Fibroblast of gingiva (primary cell): ENCODE data around the gene FNIP2.
"Not testable (repeated sequence)": the region's sequence is repeated elsewhere in the genome, so short reads cannot be mapped to it uniquely, and the experiment has no call there.

Experiments used
- DNase-seq: peaks from one replicate; pipeline ENCODE4 v3.0.0-alpha.2; 2011; ENCODE audit warnings: low read depth

Gene FNIP2

DNA sequence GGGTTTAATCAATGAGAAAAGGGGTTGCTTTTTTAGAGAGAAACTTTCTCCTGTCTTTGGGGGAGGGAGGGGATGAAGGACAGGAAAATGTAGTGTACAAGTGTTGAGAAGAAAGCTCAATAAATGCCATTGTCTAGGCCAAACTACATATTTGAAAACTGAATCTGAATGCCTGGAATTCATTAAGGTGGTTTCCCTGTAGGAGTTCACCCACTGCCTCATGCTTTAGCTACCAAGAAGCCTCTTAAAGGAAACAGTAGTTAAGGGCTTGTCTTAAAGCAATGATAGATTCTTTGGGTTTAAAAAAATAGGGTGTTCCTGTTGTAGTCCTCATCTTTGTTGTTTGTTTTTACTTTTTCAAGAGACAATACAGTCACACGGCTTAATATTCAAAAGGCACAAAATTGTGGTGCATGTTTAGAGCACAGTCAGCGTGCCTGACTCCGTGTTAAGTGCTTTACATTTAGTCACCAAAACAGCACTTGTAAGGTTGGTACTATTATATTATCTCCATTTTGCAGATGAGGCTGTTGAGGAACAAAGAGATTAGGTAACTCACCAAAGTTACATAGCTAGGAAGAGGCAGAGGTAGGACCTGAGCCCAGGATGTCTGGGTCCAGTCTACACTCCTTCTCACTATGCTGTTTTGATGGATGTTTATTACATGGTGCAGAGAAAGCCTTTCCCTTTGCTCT lies 46.0 kb downstream of the FNIP2 start:
- no peak for DNase-seq

DNA sequence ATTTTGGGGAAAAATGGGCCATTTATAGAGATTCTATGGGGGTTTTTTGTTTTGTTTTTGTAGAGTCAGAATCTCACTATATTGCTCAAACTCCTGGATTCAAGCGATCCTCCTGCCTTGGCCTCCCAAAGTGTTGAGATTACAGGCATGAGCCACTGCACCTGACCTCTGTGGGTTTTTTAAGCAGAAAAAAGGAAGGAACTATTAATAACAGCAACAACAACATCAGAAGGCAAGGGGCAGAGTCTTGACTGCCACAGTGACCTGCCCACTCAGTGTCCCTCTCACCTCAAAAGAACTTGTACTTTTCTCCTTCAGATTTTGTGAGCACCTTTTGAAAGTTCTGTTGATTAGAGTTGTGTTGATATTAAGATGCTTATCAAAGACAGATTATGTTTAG lies 48.1 kb downstream of the FNIP2 start:
- DNase-seq, result no peak

DNA sequence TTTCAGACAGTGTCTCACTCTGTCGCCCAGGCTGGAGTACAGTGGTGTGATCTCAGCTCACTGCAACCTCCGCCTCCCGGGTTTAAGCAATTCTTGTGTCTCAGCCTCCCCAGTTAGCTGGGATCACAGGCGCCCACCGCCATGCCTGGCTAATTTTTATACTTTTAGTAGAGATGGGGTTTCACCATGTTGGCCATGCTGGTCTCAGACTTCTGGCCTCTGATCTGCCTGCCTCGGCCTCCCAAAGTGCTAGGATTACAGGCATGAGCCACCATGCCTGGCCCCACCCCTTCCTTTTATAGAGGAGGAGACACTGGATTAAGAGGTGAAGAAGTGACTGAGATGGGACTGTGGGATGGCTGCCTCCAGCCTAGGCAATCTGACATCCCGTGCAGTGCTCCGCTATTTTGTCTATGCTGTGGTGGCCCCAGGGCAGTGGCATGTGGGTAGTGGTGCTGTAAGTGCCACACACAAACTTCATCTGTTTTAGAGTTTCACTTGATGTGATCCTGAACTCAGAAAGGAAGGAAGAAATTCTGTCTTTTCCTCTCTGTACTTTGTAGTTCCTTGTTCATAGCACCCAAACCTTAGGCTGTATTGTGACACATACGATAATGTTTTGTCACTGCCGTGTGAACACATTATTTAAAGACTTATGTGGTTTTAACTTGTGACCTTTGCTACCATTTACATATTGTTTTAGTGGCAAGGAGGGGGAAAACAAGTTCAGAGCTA lies 48.9 kb downstream of the FNIP2 start:
- no peak for DNase-seq

DNA sequence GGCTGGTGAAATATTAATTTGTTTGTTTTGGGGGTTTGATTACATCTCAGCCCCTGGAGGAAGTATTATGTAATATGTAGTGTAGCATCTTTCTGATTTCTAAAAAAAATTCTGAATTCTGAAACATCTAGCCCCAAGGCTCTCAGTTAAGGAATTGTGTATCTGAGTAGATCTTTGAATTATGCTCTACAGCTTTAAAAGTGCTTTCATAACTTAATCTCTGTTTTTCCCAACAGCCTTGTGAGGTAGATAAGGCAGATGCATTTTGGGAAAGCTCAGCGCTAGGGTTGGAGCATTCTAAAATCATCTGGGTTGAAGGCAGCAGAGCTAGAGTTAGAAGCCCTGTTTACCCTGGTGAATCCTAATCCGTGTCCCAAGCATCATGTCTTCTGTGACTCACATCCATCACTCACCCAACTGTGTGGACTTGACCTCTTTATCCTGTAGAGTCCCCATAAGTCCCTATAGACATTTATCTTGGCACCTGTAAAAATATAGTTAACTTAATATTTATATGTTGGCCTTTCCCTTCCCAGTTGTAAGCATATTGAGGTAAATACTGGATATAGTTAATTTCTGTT lies 49.8 kb downstream of the FNIP2 start:
- DNase-seq, result no peak

DNA sequence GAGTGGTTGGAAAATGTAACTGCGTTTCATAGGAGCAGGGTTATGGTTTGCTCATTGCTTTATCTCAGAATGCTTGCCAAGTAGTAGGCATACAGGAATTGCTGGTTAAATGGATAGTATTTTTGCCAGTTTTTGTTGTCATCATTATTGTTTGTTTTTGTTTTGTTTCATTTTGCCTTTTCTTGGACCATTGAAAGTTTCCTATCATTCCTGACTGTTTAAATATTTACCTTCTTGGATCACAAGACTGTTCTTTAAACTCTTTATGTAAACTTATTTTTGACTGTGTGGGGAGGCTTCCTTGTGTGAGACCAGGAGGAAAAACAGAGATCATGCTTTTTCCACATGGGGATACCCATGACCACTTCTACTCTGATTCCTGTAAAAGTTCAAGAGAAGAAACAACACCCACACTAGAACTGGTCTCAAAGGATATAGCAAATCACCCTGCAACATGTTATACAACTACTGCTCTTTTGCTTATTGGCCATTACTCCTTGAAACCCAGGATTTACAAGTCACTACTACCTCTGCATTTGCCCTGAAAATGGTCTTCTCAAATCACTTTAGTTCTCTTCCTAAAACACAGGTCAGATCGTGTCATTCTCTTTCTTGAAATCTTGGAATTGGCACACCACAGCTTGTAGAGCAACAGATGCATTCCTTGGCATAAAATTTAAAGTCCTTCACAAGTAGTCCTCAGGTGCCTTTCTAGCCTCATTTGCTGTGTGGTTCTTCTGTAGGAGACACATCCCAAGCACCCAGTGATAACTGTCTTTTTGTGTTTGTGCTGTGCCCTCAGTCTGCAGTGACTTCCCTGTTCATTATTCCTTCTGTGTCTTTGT lies 51.3 kb downstream of the FNIP2 start:
- DNase-seq, result no peak

DNA sequence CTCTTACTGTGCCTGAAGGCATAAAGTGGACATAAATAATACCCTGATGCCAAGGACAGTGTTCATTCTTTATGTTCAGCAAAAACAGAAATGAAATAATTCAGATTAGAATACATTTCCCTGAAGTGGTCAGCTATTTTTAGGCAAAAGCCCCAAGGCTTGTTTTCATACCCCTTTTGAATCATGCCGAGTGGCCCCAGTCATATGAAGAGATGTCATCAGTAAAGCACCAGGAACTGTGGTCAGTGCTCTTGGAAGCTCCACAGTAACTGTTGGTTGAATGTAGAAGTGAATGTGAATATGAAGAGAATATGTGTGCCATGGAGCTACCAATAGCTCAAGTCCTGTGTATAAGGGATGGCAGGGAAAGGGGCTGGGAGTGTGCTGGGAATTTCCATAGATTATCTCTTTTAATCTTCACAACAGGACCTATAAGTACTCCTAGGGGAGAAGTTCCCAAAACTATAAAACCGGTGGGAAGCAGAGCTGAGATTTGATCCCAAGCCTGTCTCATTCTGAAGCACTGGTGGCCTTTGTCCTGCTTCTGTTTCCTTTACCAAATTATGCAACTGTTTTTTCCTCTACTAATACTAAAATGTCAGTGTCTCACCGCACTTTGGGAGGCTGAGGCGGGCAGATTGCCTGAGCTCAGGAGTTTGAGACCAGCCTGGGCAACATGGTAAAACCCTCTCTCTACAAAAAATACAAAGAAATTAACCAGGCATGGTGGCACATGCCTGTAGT lies 52.6 kb downstream of the FNIP2 start:
- DNase-seq, result no peak

DNA sequence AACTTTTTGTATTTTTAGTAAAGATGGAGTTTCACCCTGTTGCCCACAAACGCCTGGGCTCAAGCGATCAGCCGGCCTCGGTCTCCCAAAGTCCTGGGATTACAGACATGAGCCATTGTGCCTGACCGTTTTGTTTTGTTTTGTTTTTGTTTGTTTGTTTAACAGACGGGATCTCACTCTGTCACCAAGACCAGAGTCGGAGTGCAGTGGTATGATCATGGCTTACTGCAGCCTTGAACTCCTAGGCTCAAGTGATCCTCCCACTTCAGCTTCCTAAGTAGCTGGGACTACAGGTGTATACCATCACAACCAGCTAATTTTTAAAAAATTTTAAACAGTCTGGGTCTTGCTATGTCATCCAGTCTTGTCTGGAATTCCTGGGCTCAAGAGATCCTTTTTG lies 53.5 kb downstream of the FNIP2 start:
- no peak for DNase-seq

DNA sequence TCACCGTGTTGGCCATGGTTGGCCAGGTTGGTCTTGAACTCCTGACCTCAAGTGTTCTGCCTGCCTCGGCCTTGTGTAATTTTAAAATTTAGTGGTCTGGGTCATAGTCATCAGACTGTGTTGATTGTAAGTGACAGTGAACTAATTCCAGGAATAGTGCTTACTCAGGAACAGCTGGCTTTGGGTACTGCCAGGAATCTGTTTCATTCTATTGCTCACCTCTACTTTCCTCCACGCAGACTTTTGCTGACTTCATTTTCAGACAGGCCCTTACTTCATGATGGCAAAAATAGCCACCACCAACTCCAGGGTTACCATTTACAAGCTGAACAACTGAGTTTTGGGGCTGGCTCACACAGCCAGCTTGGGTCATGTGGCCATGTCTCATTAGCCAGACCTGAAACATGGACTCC lies 54.6 kb downstream of the FNIP2 start:
- DNase-seq, result no peak

DNA sequence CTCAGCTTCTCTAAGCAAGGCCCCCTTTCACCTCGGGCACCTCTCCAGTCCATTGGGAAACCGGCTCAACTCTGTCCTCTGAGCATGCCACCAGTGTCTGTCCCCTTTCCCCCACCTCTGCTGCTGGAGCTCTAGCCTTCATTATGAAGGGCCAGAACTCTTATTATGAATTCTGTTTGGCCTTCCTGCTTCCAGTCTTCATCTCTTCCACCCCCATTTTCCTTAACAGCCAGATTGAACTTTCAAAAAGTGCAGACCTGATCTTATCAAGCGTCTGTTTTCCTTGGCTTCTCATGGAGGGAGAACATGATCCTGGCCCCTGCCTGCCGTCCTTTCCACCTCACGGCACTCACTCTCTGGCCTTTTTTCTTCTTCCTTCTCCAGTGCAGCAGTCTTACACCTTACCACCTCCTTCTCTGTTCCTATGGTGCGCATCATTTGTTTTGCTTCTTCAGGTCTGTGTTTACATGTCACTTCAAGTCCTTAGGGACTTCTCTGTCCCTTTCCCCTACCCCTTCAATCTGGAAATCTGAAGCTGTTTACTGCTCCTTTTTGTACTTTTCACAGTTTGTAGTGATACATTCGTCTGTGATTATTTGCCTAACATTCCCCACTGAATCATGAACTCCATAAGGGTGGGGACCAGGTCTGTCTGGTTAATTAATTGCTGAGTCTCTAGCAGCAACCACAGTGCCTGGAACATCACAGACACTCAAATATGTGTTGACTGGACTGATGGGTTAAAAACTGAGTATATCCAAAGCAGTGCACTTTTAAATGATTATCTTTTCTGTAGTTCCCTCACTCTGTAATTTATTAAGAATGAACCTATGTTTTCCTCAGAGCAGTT lies 55.8 kb downstream of the FNIP2 start:
- no peak for DNase-seq

DNA sequence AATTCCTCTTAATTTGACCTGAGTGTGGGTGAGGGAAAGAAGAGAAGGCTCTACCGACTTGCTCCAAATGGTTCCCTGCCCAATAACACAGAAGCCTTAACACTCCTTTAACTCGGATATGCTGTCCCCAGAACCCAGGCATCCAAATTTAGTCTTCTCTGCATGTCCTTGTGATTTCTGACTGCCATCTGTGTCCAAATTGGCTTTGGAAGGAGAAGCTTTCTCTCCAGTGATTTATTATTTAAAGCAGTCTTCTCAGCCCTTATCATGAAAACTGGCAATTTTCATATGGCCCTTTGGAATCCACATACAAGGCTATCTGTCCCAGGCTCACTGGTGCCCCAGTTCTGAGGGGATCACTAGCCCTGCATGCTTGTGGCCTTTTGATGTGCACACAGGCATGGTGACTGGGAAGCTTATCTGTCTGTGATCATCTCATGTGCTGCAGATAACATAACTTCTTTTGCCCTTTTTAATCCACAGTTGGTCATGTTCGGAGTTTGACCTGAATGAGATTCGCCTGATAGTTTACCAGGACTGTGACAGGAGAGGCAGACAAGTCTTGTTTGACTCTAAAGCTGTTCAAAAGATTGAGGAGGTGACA lies 56.7 kb downstream of the FNIP2 start:
- no peak for DNase-seq

DNA sequence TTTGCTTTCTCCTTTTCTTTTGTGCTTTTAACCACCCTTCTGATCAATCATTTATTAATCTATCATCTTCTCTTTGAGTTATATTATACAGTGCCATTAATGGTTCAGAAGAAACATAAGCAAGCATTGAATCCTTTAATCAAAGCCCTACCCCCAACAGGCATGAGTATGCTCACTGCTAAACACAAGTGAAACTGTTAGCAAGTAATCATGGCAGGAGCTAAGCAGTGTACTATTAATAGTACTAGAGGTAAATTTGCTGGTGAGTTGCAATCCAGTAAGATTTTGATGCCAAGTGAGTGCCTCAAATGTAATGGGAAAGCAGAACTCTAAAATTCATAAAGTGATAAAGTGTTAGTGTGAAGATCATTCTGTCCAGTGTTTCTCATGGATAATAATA lies 57.2 kb downstream of the FNIP2 start:
- DNase-seq, result no peak

DNA sequence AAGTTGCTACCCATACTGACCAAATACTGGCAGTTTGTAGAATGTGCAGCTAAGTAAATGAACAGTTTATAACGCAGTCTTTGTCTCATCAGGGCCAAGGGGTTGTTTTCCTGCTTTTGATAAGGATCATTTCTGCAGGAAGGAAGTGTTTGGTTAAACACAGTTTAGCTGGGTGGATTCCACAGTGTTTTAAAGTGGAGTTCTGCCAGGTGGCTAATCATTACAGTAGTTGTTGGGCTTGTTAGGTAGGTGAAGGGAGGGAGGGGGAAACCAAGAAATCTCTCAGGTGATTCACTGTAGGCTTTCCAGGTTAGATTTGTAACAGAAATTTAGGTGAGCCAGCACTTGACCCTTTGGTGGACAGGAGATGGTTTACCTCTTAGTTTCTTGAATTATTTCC lies 58.1 kb downstream of the FNIP2 start:
- no peak for DNase-seq

DNA sequence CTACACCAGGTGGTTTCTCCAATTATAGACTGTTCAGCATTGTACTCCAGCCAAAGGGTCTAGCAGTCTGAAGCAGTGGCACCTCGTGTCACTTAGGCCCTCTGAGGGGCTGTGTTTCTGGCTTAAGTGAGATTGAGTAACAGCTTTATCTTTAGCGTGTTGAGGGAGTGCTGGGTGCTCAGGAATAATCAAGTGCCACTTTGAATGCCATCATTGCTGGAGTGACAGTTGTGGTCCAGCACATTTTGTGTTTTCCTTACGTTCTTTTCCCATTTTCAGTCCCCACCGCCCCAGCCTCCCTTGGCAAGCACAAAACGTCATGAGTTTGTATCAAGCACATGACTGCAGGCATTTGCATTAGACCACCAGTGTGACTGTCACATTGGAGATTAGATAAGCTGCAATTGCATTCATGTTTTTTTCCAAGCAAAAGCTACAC lies 58.7 kb downstream of the FNIP2 start:
- no peak for DNase-seq

DNA sequence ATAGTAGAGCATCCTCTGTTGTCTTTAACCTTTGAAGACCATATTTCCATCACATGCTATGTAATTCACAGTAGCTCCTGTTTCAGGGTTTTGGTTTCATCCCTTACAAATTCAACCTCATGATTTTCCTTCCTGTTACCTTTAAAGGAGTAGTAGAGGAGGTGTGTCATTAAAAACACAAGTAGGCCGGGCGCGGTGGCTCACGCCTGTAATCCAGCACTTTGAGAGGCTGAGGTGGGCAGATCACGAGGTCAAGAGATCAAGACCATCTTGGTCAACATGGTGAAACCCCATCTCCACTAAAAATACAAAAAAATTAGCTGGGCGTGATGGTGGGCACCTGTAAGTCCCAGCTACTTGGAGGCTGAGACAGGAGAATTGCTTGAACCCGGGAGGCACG lies 59.3 kb downstream of the FNIP2 start:
- not testable (repeated sequence) for DNase-seq

DNA sequence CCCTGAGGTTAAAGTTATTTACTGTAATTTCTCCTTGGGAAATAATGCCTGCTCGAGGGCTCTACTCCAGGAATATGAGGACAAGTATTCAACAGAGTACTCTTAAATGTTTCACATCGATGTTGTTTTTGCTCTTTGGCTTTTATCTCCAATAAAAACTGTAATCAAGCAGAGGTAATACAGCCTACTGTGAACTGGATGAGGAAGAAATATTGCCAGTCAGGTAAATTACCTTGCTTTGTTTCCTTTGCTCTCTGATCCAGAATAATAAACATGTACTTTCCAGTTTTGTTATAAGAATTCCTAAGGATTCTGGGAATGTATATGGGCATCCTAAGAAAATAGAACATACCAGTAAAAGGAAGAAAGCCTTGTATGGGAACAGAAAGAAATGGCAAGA lies 60.4 kb downstream of the FNIP2 start:
- DNase-seq, result no peak

DNA sequence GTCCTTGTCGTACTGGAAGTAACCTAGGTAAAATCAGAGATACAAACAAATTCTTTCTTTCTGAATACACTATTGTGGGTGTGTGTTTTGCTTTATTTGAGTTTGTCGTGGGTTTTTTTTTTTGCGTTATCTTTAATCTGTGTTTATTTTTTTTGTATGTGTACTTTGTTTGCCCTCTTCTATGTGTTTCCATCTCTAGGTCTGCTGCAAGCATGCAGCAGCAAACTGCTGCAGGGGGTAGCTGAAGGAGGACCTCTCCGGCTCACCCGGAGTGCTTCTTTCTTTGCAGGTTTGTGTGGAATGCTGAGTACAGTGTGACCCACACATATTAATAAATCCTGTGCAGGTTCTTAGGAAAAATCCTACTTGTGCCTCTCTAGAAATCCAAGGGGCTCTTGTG lies 64.8 kb downstream of the FNIP2 start:
- DNase-seq, result no peak

DNA sequence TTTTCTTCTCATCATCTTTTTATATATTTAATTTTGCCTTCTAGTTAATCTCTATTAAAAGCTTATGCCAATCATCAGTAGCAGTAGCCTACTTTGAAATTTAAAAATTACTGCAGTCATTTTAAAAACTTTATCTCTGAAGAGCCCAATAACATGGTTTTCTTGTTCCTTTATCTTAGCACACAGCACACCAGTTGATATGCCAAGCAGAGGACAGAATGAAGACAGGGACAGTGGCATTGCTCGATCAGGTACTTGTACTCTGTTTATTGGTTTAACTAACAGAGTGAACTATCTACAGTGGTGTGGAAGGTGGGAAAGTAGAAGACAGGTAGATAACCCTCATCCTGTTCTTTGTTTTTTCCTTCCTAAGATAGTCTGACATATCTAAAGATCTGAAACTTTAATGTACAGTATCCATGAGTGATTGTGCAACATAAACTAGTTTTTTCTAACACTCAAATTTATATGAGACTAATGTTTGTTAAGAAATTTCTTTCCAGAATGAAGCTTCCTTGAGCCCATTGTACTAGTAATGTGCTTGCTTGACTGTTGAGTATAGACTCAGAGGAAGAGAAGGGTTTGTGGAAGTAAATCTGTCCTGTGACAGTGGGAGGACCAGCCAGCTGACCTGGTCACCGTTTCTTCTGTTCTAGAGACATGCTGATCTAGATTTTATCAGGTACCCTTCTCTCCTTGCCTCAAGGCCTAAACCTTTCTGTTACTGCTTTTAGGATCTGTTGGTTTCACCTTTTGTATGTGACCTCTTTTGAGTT lies 66.6 kb downstream of the FNIP2 start:
- DNase-seq, result no peak

DNA sequence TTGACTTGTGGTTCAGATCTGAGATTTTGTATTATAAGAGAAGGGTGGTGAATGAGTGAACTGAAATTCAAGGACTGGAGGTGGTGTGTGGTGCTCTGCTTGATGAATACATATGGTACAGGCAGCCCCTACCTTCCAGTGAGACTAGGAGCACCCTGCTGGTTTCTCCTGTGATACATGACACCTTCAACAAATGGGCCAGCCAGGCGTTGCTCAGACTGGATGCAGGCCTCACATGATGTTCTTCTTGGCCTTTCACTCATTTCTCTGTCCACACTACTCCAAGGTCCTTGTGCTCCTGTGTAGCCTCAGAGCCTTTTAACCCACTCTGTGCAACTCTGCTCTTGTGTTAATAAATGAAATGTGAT lies 67.2 kb downstream of the FNIP2 start:
- DNase-seq, result no peak

DNA sequence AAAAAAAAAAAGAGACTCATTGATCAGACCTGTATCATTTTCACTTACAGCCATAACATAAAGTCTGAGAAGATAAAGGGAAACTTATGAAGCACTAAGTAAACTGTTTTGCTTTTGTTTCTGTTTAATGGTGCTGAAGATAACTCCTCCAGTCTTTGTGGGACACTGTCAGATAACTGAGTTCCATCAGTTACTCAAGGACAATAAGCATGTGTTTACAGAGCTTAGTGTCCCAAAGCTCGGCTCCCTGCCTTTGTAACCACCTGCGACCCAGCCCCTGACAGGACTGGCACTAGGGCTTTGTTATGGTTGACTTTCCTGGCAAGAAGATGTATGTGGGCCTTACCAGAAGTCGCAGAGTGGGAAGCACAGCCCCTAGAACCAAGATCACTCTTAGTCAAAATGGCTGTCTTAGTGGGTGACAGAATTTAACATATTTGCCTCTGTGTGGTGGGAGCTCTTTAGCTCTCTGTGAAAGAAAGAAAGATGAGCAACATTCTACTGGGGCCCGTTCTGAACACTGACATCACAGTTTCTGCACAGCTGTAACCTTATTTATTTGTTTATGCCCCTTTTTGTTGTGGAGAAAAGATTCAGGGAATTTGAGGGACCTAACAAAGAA lies 68.1 kb downstream of the FNIP2 start:
- DNase-seq, result no peak
